SJCRH30 (cell line): ENCODE measurements around the gene PASK. TPM values are rescaled to one million over a fixed set of nuclear protein-coding genes. Genes with fewer than 3 reads are reported as not detected.

Source experiments
- DNase-seq, 2 experiments: peaks; one replicate each; pipeline ENCODE4 v3.0.0-alpha.2; 2015 to 2020
- H3K27ac ChIP-seq: fragments of 250-450 bp; sonication (Bioruptor Pico); 2 replicates; pipeline ENCODE4 v1.5.1; 2020; ENCODE audit warnings: mild to moderate bottlenecking, moderate library complexity
- H3K27me3 ChIP-seq: fragments of 250-450 bp; sonication (Bioruptor Pico); 2 replicates; pipeline ENCODE4 v1.5.1; 2020; ENCODE audit warnings: mild to moderate bottlenecking, moderate library complexity
- H3K36me3 ChIP-seq: fragments of 250-450 bp; sonication (Bioruptor Pico); 2 replicates; pipeline ENCODE4 v1.5.1; 2020; ENCODE audit warnings: mild to moderate bottlenecking, moderate library complexity
- H3K4me1 ChIP-seq: fragments of 250-450 bp; sonication (Bioruptor Pico); 2 replicates; pipeline ENCODE4 v1.5.1; 2020; ENCODE audit warnings: mild to moderate bottlenecking, moderate library complexity
- H3K4me3 ChIP-seq: fragments of 250-450 bp; sonication (Bioruptor Pico); 2 replicates; pipeline ENCODE4 v1.5.1; 2020; ENCODE audit warnings: mild to moderate bottlenecking, moderate library complexity
- H3K9me3 ChIP-seq: fragments of 250-450 bp; sonication (Bioruptor Pico); replicated peaks from 2 replicates; pipeline ENCODE4 v1.5.1; 2020; ENCODE audit warnings: mild to moderate bottlenecking, moderate library complexity
- total RNA-seq: library from RNA; depleted of rRNA; stranded (reverse); fragments of >200 nt; shearing (Covaris generic); gene quantifications from 2 replicates; pipeline ENCODE4 v1.2.3, GENCODE V29; 2014

The PASK gene
- total RNA-seq, 1 experiment from 2014 or later: 23.3 TPM

DNA sequence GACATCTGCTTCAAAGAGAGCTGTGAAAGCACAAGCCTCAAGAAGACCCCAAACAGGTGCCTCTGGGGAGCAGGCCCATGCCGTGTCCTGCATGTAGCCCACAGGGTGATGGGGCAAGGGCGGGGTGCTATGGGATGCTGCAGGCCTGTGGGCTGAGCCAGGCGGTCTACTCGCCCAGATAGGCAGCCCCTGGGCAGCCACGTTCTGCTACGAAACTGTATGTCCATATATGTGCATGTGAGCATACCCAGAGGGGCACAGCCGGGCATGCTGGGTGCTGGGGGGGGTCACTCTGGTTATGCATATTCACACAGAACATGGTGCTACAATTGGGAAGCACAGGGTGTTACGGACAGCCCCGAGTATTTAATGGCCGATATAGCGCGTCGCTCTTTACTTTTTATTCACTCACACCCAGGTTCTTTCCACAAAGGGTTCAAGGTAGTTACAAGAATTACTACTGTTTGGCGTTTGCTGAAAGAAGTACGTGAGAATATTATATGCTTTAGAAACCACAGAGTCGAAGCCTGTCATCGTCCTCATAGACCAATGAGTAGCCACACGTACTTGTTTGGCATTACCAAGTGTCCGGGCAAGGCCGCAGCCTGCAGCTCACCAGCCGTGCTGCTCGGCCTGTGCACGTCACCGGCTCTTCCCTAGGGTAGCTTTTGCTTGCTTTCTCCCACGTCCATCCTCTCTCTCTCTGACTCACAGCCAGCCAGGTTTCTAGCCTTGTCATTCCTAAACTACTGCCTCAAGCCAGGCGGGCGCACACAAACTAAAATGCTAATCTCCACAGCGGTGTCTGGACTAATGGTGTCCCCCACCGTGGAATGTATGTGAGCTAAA lies 61.6 kb downstream of the PASK start:
- Histone ChIP-seq H3K4me3 (no peak overlapping the region), H3K4me1 (no peaks in the 10 kb centered on the region), H3K9me3 (no peaks in the 10 kb centered on the region), H3K36me3 (peaks cover 51% of the 10 kb centered on the region), H3K27ac (no peak overlapping the region), H3K27me3 (no peaks in the 10 kb centered on the region)
- DNase-seq: no peak

DNA sequence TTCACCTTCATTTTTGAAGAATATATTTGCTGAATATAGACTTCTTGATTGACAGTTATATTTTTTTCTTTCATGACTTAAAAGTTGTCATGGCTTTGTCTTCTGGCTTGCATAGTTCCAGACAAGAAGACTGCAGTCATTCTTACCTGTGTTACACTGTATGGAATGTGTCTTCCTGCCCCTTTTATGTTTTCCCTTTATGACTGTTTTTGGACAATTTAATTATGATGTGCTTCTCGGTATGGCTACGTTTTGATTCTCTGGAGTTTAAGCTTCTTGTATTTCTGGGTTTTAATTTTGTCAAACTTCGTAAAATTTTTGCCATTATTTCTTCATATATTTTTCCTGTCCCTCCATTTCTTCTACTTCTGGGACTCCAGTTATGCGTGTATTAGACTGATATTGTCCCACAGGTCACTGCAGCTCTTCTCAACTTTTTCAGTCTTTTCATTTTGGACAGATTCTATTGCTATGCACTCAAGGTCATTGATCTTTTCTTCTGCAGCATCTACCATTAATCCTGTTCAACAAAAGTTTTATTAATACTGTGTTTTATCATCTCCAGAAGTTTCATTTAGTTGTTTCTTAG lies 64.3 kb downstream of the PASK start:
- peaks cover 37% of the 10 kb centered on the region for H3K36me3 ChIP-seq
- H3K27me3 ChIP-seq: no peaks in the 10 kb centered on the region
- DNase-seq: no peak
- H3K27ac ChIP-seq: no peak overlapping the region
- peaks cover 3% of the 10 kb centered on the region; the same call in 1 of the 2 replicates for H3K4me1 ChIP-seq
- no peaks in the 10 kb centered on the region for H3K9me3 ChIP-seq
- no peak overlapping the region for H3K4me3 ChIP-seq

GRCh38 chr2:241083091-241083415 lies 66.2 kb downstream of the PASK start:
- peaks cover 3% of the 10 kb centered on the region; the same call in 1 of the 2 replicates for H3K4me1 ChIP-seq
- H3K9me3 ChIP-seq: no peaks in the 10 kb centered on the region
- no peak for DNase-seq
- no peak overlapping the region for H3K27ac ChIP-seq
- peaks cover 18% of the 10 kb centered on the region for H3K36me3 ChIP-seq
- H3K27me3 ChIP-seq: no peaks in the 10 kb centered on the region
- H3K4me3 ChIP-seq: no peak overlapping the region

GRCh38 chr2:241082341-241083090 lies 66.8 kb downstream of the PASK start:
- no peak overlapping the region for H3K27ac ChIP-seq
- H3K27me3 ChIP-seq: no peaks in the 10 kb centered on the region
- peaks cover 12% of the 10 kb centered on the region for H3K36me3 ChIP-seq
- no peak overlapping the region for H3K4me3 ChIP-seq
- no peak for DNase-seq
- H3K9me3 ChIP-seq: no peaks in the 10 kb centered on the region
- peaks cover 3% of the 10 kb centered on the region; the same call in 1 of the 2 replicates for H3K4me1 ChIP-seq

DNA sequence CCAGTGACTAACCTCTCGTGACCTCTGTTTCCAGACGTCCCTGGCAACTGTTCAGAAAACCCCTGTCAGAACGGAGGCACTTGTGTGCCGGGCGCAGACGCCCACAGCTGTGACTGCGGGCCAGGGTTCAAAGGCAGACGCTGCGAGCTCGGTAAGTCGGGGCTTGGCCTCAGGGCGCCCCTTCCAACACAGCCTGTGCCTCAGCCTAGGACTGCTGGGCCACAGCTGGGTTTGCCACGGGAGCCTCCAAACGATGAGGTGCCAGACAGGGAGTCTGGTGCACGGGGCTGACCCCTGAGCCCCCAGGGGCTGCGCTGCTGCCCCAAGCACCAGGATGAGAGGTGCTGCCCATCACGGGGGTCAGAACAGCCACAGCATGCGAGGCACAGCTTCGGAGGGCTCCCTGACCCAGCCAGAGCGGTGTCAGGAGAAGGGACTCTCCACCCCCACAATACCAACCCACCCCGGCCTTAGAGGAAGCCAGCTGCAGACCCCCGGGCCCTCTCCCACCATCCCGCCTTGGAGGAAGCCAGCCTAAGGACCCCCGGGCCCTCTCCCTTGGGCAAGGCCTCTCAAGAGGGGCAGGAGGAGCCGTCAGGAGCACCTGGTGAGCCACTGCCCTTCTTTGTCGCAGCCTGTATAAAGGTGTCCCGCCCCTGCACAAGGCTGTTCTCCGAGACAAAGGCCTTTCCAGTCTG lies 67.5 kb downstream of the PASK start:
- H3K27me3 ChIP-seq: no peaks in the 10 kb centered on the region
- H3K36me3 ChIP-seq: peaks cover 6% of the 10 kb centered on the region
- H3K4me3 ChIP-seq: no peak overlapping the region
- H3K27ac ChIP-seq: no peak overlapping the region
- peaks cover 3% of the 10 kb centered on the region; the same call in 1 of the 2 replicates for H3K4me1 ChIP-seq
- H3K9me3 ChIP-seq: no peaks in the 10 kb centered on the region
- peak in 1 of 2 experiments; percentile 30 for DNase-seq

DNA sequence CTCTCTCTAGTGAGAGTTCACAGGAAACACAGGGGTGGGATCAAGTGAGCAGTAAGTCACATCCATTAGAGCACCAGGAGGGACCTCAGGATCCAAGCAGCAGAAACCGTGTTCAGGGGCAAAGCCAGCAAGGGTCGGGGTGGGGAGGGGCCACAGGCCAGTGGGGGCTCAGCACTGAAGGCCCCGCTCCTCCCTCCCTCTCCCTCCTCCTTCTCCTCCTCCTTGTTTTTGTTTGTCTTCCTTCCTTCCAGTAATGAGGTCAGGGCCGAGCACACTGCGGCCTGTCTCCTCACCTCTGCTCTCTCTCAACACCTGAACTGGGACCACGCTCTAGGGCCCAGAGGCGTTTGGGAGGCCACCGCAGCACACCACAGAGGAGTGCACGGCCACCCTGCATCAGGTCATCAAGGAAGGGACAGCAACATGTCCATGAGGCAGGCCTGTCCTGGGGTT lies 68.1 kb downstream of the PASK start:
- H3K27ac ChIP-seq: no peak overlapping the region
- H3K4me1 ChIP-seq: peaks cover 3% of the 10 kb centered on the region; the same call in 1 of the 2 replicates
- H3K4me3 ChIP-seq: no peak overlapping the region
- no peak for DNase-seq
- peaks cover 1% of the 10 kb centered on the region for H3K36me3 ChIP-seq
- H3K9me3 ChIP-seq: no peaks in the 10 kb centered on the region
- no peaks in the 10 kb centered on the region for H3K27me3 ChIP-seq

- peaks cover 3% of the 10 kb centered on the region; the same call in 1 of the 2 replicates for H3K4me1 ChIP-seq
- no peaks in the 10 kb centered on the region for H3K36me3 ChIP-seq
- no peak overlapping the region for H3K27ac ChIP-seq
- no peaks in the 10 kb centered on the region for H3K9me3 ChIP-seq
- no peaks in the 10 kb centered on the region for H3K27me3 ChIP-seq
- no peak overlapping the region for H3K4me3 ChIP-seq
- no peak for DNase-seq
Measured at GRCh38 chr2:241080405-241081189, 68.7 kb downstream of the PASK start.

GRCh38 chr2:241074901-241075540 lies 74.3 kb downstream of the PASK start:
- Histone ChIP-seq H3K4me3 (no peak overlapping the region), H3K4me1 (no peaks in the 10 kb centered on the region), H3K27me3 (no peaks in the 10 kb centered on the region), H3K36me3 (no peaks in the 10 kb centered on the region; the same call in 1 of the 2 replicates), H3K9me3 (no peaks in the 10 kb centered on the region), H3K27ac (no peak overlapping the region)
- no peak for DNase-seq

DNA sequence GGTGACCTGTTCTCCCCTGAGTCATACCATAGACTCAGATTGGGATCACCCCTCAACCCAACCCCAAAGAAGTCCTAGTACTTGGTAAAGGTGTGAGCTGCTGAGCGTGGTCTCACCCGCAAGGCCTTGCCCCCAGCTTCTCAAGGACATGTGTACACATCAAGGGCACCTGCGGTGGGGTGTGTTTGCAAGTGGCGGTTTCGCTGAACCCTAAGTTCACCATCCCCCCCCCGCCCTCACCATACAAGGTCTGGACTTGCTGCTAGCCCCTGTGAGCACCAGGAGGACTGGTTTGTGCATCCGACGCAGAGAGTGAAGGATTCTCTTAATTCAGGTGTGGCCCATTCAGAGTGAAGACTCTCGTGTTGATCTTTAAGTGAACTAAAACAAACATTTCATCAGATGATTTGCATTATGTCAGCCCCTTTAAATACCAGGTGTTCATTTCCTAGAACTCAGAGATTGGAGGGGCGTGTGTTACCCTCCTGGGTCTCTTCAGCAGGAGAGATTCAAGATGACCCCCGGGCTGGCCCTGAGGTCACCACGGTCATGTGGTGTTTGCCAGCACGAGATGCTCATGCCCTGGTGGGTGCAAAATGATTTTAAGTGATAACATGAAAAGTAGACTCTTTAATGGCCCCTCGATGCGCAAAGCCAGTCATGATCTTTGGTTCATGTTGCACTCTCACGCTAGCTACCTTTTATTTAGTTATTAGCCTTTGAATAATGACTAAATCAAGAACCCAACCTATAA lies 75.0 kb downstream of the PASK start:
- Histone ChIP-seq H3K4me3 (no peak overlapping the region), H3K36me3 (no peaks in the 10 kb centered on the region; the same call in 1 of the 2 replicates), H3K27me3 (no peaks in the 10 kb centered on the region), H3K9me3 (no peaks in the 10 kb centered on the region), H3K4me1 (no peaks in the 10 kb centered on the region), H3K27ac (no peak overlapping the region)
- DNase-seq: no peak

- Histone ChIP-seq H3K27ac (no peak overlapping the region), H3K36me3 (no peaks in the 10 kb centered on the region; the same call in 1 of the 2 replicates), H3K4me1 (no peaks in the 10 kb centered on the region), H3K27me3 (no peaks in the 10 kb centered on the region), H3K9me3 (no peaks in the 10 kb centered on the region), H3K4me3 (no peak overlapping the region)
- DNase-seq: no peak
Measured at GRCh38 chr2:241073166-241074064, 75.9 kb downstream of the PASK start.

GRCh38 chr2:241072553-241073165 lies 76.6 kb downstream of the PASK start:
- Histone ChIP-seq H3K27ac (no peak overlapping the region), H3K27me3 (no peaks in the 10 kb centered on the region)
- no peak for DNase-seq

DNA sequence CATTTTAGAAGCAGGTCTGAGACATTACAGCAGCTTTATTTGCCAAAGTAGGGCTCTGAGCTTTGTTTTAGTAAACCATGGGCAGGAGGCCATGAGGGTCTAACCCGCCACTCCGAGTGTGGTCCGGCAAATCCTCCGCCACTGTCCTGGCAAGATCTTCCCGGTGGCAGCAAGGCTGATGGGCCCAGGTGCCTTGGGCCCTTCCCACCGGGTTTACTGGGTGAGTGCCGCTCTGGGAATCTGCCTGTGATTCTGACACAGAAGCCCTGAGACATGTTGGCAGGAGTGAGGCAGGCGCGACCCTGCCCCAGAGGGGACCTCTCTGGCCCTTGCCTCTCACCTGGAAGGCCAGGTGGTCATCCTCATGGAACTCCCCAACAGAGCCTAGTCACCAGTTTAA lies 77.1 kb downstream of the PASK start:
- Histone ChIP-seq H3K27me3 (no peaks in the 10 kb centered on the region), H3K27ac (no peak overlapping the region), H3K4me3 (no peak overlapping the region), H3K36me3 (no peaks in the 10 kb centered on the region; the same call in 1 of the 2 replicates), H3K4me1 (no peaks in the 10 kb centered on the region), H3K9me3 (no peaks in the 10 kb centered on the region)
- no peak for DNase-seq

More at GRCh38 chr2:241072553-241073165, 76.6 kb downstream of the PASK start:
- no peaks in the 10 kb centered on the region; the same call in 1 of the 2 replicates for H3K36me3 ChIP-seq
- no peaks in the 10 kb centered on the region for H3K9me3 ChIP-seq
- H3K4me3 ChIP-seq: no peak overlapping the region
- no peaks in the 10 kb centered on the region for H3K4me1 ChIP-seq
